CD4-positive, alpha-beta T cell treated with Interleukin-15 for 1 hour (primary cell): ENCODE measurements around the gene MSL1.
"Not testable (repeated sequence)": the region's sequence is repeated elsewhere in the genome, so short reads cannot be mapped to it uniquely, and the experiment has no call there.

ENCODE experiments used
- DNase-seq: peaks from one replicate; pipeline ENCODE4 v3.0.0-alpha.2; 2020

MSL1 gene

DNA sequence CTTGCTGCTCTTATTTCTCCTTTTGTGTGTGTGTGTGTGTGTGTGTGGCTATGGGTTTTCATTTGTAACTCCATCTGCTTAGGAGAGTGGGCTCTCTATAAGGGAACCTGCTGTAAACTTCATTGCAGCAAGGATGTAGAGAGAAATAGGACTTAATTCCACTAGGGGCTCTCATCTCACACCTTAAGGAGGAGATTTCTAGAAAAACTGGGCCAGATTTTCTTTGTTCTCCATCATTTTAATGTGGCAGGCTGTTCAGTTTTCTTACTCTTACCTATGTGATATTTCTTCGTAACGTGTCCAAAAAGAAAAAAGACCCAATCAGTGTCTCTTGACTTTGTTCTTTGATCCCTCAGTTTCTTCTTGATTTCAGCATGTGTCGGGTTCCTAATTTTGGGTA lies 14.0 kb downstream of the MSL1 start:
- DNase-seq: no peak

DNA sequence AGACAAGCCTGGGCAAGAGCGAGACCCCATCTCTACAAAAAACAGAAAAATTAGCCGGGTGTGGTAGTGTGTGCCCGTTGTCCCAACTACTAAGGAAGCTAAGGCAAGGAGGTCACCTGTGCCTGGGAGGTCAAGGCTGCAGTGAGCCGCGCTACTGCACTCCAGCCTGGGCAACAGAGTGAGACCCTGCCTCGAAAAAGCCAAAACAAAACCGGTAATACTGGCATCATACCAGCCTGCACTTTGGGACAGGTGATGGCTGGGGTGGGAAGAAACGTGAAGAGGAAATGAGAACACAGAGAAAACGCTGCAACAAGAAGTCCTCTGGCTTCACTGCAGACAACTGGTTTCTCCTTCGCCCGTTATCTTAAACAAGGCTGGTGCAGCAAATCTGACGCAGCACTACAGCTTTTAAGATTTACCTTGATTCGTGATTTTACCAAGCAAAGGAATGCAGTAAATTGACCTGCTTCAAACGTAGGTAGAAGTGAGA lies 17.8 kb downstream of the MSL1 start:
- DNase-seq: no peak

- not testable (repeated sequence) for DNase-seq
Observed at GRCh38 chr17:40143166-40143565, 21.4 kb downstream of the MSL1 start.

GRCh38 chr17:40145476-40145875 lies 23.7 kb downstream of the MSL1 start:
- DNase-seq: no peak

DNA sequence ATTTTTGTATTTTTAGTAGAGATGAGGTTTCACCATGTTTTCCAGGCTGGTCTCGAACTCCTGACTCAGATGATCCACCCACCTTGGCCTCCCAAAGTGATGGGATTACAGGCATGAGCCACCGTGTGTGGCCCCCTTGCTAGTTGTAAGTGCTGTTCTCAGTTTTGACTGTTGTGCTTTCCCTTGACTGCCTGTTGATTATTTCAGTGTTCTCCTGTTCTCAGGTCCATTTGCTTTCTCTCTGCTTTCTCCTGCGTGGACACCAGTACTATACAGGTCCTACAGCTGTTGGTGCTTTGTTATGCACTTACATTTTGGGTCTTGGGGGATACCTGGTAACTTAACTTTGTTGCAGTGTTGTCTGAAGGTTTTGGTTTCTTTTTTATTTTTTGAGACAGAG lies 26.8 kb downstream of the MSL1 start:
- DNase-seq: no peak

DNA sequence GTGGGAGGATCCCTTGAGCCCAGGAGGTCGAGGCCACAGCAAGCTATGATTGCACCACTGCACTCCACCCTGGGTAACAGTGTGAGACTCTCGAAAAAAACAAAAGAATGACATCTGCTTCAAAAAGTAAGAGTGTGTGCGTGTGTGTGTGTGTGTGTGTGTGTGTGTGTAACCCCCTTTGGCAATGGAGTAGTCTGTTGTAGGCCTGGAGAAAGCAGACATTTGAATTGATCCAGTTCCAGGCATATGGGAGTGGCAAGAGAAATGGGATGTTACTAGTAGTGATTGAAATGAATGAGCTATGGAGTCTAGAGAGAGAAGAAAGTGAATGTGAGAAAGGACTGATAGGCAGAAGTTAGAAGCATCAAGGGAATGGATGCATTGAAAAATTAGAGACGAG lies 28.5 kb downstream of the MSL1 start:
- no peak for DNase-seq

- no peak for DNase-seq
Observed at GRCh38 chr17:40151414-40151963, 29.7 kb downstream of the MSL1 start.

DNA sequence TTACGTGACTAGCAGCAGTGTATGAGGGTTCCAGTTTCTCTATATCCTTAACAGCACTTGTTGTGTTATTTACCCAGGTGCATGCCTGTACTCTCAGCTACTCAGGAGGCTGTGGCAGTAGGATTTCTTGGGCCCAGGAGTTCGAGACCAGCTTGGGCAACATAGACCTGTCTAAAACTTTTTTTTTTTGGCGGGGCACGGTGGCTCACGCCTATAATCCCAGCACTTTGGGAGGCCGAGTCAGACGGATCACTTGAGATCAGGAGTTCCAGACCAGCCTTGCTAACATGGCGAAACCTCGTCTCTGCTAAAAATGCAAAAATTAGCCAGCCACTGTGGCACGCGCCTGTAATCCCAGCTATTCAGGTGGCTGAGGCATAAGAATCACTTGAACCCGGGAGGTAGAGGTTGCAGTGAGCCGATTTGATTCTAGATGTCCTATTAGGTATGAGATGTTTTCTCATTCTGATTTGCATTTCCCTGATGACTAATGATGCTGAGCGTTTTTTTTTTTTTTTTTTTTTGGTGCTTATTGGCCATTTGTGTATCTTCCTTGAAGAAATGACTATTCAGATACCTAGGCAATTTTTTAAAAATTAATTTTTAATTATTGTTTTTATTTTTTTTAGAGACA lies 31.9 kb downstream of the MSL1 start:
- DNase-seq: no peak

DNA sequence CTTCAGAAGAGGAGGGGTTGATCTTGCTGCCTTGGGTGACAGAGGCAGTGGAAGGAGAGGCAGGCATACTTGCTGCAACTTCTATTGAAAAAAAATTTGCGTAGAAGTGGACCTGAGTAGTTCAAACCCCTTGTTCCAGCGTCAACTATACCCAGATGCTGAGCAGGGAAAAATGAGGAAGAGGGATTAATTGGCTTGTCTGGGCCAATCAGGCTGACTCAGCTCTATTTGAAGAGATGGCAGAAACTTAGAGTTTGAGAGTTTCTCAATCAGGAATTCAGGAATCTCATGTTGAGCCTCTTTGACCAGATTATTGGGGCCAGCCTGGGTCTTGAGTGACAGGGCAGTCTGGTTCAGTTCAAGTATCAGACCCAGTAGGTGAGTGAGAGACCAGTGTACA lies 36.2 kb downstream of the MSL1 start:
- DNase-seq: no peak

- DNase-seq: no peak
Observed at GRCh38 chr17:40158438-40159013, 36.8 kb downstream of the MSL1 start.

DNA sequence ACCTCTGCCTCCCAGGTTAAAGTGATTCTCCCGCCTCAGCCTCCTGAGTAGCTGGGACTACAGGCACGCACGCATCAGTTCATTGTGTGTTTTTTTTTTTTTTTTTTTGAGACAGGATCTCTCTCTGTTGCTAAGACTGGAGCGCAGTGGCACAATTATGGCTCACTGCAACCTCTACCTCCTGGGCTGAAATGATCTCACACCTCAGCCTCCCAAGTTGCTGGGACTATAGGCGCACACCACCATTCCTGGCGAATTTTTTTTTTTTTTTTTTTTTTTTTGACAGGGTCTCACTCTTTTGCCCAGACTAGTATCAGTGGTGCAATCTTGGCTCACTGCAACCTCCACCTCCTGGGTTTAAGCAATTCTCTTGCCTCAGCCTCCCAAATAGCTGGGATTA lies 37.7 kb downstream of the MSL1 start:
- DNase-seq: no peak

DNA sequence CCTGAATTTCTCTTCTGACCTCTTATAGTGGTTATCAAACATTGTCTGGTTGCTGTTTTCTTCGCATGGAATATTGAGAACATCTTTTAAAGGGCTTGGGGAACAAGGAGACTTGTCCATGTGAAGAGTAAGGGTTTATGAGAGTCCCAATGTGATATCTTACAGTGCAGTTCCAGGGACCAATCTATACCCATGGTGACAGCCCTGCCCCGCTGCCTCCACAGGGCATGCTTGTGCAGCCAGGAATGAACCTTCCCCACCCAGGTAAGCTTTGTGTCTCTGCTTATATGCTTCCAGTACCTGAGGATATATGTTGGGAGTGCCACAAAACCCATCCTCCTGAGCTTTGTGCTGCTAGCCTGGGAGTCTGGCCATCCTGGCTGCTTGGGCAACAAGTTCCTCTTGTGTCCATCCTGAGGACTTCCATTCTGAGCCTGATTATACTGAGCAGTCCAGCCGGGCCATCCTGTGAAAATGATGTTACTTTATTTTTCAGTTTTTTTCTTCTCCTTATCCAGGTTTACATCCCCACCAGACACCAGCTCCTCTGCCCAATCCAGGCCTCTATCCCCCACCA lies 46.0 kb downstream of the MSL1 start:
- no peak for DNase-seq

- DNase-seq: peak; percentile 58
Observed at GRCh38 chr17:40168262-40168832, 46.6 kb downstream of the MSL1 start.

GRCh38 chr17:40170325-40170724 lies 48.6 kb downstream of the MSL1 start:
- DNase-seq: no peak

DNA sequence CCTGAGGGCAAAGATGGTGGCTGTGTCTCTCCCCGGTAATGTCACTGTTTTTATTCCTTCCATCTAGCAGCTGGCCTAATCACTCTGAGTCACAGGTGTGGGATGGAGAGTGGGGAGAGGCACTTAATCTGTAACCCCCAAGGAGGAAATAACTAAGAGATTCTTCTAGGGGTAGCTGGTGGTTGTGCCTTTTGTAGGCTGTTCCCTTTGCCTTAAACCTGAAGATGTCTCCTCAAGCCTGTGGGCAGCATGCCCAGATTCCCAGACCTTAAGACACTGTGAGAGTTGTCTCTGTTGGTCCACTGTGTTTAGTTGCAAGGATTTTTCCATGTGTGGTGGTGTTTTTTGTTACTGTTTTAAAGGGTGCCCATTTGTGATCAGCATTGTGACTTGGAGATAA lies 50.0 kb downstream of the MSL1 start:
- DNase-seq: no peak

GRCh38 chr17:40173091-40173777 lies 51.5 kb downstream of the MSL1 start:
- DNase-seq: no peak

- DNase-seq: no peak
Observed at GRCh38 chr17:40173778-40174135, 52.0 kb downstream of the MSL1 start.

GRCh38 chr17:40174514-40174913 lies 52.7 kb downstream of the MSL1 start:
- DNase-seq: no peak

DNA sequence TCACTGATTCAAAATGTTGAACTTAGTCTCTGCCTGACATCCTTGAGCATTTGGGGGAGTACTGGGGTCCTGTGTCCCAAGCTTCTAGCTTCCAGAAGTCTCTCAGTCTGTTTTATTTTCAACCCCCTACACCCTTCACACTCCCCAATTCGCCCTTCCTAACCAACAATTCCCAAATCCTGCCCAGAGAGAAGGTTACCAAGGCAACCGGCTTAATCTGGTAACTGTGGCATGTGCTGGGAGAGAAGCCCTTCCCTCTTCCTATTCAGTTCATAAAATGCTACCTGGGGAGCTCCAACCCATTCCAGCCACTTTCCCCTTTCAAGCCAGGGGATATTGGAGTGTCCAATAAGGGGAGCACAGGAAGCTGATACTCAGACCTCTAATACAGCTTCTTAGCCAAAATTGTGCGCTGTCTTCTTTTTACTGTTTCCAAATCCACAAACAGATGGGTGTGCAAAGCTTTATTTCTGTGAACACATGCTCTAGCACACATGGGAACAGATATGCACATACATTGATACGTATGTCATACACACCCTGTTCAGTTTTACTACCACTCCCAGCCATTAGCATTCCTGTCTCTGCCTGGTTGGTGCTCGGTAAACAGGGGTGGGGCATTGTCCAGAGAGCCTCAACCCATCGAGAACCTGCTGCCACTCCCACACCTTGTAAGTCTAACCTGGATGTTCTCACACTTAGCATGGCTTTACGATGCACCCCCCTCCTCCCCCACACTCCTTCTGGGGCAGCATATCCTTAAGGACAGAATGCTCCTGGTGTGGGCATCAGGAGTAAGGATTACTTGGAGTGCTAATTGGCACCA lies 54.4 kb downstream of the MSL1 start:
- DNase-seq: no peak

GRCh38 chr17:40176754-40177110 lies 55.0 kb downstream of the MSL1 start:
- DNase-seq: no peak

DNA sequence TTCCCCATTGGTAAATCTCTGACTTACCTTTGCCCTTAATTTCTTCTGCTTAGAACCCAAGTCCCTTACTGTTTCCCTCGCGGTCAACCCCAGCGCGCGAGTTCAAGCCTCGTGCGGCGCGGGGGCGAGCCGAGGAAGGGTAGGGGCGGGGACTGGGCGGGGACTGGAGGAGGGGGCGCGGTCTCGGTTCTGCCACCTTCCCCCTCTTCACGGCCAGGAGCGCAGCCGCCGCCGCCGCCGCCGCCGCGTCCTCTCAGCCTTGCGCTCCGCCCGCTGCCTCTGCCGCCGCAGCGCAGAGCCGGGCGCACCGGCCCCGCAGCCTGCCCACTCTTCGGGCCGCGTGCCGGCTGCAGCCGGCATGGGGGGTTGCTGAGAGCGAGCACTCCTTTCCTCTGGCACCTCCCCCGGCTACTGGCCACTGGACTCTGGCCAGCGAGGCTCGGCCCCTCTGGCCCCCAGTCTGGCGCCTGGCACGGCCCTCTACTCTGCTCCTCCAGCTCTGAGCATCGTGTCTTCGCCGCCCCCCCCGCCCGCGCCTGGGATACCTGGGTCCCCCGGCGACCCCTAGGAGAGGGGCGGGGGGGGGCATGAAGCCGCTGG lies 55.6 kb downstream of the MSL1 start, which contains the start of gene RAPGEFL1:
TSS of gene RAPGEFL1 (plus strand) at position 196 of the 600 bp plus-strand sequence. CDS start at position 588, 392 bp downstream.
- DNase-seq: peak; percentile 84

DNA sequence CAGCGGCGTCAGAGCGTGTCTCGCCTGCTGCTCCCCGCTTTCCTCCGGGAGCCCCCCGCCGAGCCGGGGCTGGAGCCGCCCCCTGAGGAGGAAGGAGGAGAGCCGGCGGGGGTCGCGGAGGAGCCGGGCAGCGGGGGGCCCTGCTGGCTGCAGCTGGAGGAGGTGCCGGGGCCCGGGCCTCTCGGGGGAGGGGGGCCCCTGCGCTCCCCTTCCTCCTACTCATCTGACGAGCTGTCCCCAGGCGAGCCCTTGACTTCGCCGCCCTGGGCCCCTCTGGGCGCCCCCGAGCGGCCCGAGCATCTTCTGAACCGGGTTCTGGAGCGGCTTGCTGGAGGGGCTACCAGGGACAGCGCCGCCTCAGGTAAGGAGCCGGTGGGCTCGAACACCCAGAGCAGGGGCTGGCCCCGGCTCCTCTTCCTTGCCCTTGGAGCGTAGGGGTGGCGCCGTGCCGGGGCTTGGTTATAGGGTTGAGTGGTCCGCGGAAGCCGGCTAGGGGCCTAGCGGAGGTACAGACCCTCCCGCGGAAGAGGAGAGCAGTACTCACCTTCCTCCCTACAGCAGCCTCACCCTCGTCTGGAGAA lies 56.3 kb downstream of the MSL1 start:
- no peak for DNase-seq
